Measurements from ENCODE around the gene PTGIS.

The PTGIS gene

GRCh38 chr20:49466114-49466912 lies 101.6 kb downstream of the PTGIS start:
- CTCF ChIA-PET: interaction anchor here (0.6 to 1.2 kb wide), 4 partner anchors 18 to 166 kb away, joined by 3 to 4 read pairs (median 3); no protein-coding TSS in a partner anchor
- DNase-seq (ENCODE audit: low spot score): peak; percentile 47
- H3K27ac ChIP-seq: no peak overlapping the region
- TF ChIP-seq CTCF (conservative IDR thresholded peaks at IDR 0.05; ENCODE audit: low read depth): no peak
- POLR2A ChIA-PET (ENCODE audit: low non-redundant PET): no interaction called here

GRCh38 chr20:49464556-49464955 lies 103.4 kb downstream of the PTGIS start:
- no peak for DNase-seq (ENCODE audit: low spot score)
- no peak overlapping the region for H3K27ac ChIP-seq
- ChIA-PET POLR2A (ENCODE audit: low non-redundant PET) (no interaction called here), CTCF (no interaction called here)
- TF ChIP-seq CTCF (conservative IDR thresholded peaks at IDR 0.05; ENCODE audit: low read depth): no peak

- POLR2A ChIA-PET (ENCODE audit: low non-redundant PET): no interaction called here
- no peak for TF ChIP-seq CTCF (conservative IDR thresholded peaks at IDR 0.05; ENCODE audit: low read depth)
- H3K27ac ChIP-seq: no peak overlapping the region
- CTCF ChIA-PET: interaction anchor here (0.7 kb wide), 1 partner anchor 14 kb away, joined by 3 read pairs; no protein-coding TSS in a partner anchor
- DNase-seq (ENCODE audit: low spot score): no peak
Observed at GRCh38 chr20:49462626-49463025, 105.3 kb downstream of the PTGIS start.

GRCh38 chr20:49461894-49462620 lies 105.9 kb downstream of the PTGIS start:
- ChIA-PET CTCF (interaction anchor here (0.7 kb wide), 1 partner anchor 12 kb away, joined by 3 read pairs; no protein-coding TSS in a partner anchor), POLR2A (ENCODE audit: low non-redundant PET) (no interaction called here)
- TF ChIP-seq CTCF (conservative IDR thresholded peaks at IDR 0.05; ENCODE audit: low read depth): no peak
- no peak overlapping the region for H3K27ac ChIP-seq
- DNase-seq (ENCODE audit: low spot score): no peak

GRCh38 chr20:49460916-49461315 lies 107.0 kb downstream of the PTGIS start:
- CTCF ChIA-PET: interaction anchor here (0.6 to 0.7 kb wide), 2 partner anchors 126 to 134 kb away, joined by 3 read pairs; no protein-coding TSS in a partner anchor
- H3K27ac ChIP-seq: peak overlapping the region; percentile 59
- DNase-seq (ENCODE audit: low spot score): peak; percentile 67
- TF ChIP-seq CTCF (conservative IDR thresholded peaks at IDR 0.05; ENCODE audit: low read depth): no peak
- POLR2A ChIA-PET (ENCODE audit: low non-redundant PET): no interaction called here

- POLR2A ChIA-PET (ENCODE audit: low non-redundant PET): no interaction called here
- CTCF ChIA-PET: interaction anchor here (0.6 to 0.7 kb wide), 2 partner anchors 135 to 1938 kb away, joined by 3 to 6 read pairs; no protein-coding TSS in a partner anchor
- no peak overlapping the region; the same call in 1 of the 2 replicates for H3K27ac ChIP-seq
- no peak for TF ChIP-seq CTCF (conservative IDR thresholded peaks at IDR 0.05; ENCODE audit: low read depth)
- DNase-seq (ENCODE audit: low spot score): no peak
Observed at GRCh38 chr20:49460131-49460530, 107.8 kb downstream of the PTGIS start.
